GM19023 (cell line): ENCODE data around the gene RANBP3L.
"Not testable (repeated sequence)": the region's sequence is repeated elsewhere in the genome, so short reads cannot be mapped to it uniquely, and the experiment has no call there.

Experiments used
- ATAC-seq: cut with Tn5 transposase; IDR thresholded peaks from one replicate; pipeline ENCODE4 v1.9.1; 2021; ENCODE audit warnings: mild to moderate bottlenecking, moderate library complexity; ENCODE audit not compliant: unreplicated experiment

RANBP3L gene

DNA sequence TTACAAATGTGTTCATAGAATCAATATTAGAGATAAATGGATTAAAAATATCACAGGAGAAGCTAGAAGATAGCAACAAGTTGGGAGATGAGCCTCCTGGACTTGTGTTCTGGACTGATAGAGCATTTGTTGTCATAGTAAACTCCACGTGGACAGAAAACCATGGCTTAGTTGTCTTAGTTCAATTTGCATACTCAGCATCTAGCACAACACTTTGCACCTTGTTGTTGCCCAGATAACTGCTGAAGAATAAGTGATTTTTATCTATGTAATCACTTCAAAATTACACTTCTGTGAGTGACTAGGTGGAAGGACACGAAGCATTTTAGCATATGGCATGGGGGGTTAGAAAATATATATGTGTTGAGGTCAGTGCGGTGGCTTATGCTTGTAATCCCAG, 4.0 kb downstream of the RANBP3L start:
- no peak for ATAC-seq

GRCh38 chr5:36285837-36286615, 15.7 kb downstream of the RANBP3L start:
- ATAC-seq, result no peak

DNA sequence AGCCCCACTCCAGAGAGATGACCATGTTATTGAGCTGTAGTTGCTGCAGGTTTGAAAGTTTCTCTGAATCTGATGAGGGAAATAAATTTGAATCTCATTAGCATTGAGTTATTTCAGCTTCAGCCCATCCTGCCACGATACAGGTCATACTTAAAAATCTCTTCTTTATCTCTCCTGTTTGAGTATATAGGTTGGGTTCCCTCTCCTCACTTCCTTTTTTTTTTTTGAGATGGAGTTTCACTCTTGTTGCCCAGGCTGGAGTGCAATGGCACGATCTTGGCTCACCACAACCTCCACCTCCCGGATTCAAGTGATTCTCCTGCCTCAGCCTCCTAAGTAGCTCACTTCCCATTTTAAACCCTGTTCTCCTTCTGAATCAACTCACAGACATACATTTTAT, 17.9 kb downstream of the RANBP3L start:
- ATAC-seq, result not testable (repeated sequence)

DNA sequence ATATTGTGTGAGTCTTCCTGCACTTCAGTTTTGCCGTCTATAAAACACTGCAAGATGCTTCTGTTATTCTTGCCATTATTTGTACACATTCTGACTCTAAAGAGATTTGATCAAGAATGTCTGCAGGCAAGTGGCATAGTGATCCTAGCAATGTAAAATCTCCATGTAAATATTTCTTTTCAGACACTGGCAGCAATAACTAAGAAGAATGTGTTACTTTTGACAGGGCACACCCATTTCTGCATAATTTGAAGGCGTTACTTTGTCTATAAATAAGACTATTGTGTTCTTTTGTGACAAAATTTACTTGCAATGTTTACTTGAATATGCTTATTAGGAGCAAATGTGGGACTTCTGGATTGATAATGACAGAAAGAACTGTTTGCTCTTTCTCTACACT, 20.1 kb downstream of the RANBP3L start:
- ATAC-seq, result no peak

GRCh38 chr5:36279054-36279698, 22.5 kb downstream of the RANBP3L start:
- no peak for ATAC-seq

GRCh38 chr5:36277521-36278176, 24.1 kb downstream of the RANBP3L start:
- no peak for ATAC-seq

GRCh38 chr5:36276864-36277263, 24.8 kb downstream of the RANBP3L start:
- ATAC-seq, result no peak

DNA sequence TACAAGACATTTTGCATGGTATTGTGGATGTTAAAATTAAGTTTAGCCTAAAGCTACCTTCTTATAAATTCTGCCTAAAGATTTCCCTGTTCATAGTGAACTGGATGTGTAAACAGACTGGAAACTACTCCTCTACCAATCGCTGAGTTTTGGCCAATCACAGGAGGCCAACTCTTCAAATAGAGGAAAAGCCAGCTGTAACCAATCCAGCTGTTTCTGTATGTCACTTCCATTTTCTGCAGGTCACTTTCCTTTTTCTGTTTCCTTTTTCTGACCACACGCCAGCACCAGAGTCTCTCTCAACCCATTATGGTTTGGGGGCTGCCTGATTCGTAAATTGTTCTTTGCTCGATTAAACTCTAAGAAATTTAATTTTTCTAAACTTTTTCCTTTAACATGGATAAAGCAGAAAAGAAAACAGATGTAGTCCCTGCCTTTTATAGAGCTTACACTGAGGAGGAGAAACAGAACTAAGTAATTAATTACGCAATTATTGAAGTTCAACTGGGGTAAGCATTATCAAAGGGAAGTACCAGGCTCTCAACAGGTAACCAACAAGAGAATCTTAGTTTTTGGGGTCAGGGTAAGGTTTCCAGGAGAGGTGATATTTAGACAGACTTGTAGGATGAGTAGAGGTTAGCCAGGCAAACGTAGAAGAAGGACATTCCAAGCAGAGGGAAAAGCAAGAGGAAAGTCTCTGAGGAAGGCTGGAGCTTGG, 27.7 kb downstream of the RANBP3L start:
- ATAC-seq, result no peak

GRCh38 chr5:36272136-36272690, 29.5 kb downstream of the RANBP3L start:
- ATAC-seq, result no peak

DNA sequence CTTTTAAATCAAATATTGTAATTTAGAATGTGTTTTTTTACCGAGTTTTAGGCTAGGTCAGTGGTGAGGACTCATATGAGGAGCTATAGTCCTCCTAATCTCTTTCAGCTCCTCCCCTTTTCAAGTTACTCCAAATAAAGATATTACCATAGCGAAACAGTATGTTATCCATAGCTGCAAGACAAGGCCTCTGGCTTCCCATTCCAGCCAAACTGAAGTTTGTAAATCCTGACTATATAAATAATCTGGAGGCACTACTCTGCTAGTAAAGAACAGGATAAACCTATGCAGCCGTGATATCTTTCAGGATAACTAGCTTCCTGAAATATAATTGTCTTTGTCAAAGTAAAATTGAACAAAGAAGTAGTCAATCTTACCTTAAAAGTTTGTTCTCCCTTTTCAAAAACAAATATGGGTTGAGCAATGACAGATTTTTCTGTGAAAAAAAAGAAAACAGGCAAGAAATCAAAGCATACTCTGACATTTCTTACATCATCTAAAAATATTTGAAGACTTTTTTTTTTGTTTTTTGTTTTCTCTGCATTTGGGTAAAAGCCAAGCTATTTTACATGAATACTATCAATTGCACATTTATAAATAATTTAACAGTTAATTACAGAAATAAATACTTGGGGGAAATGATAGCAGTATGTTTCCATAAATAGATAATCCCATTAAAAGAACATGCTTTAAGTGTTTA, 30.7 kb downstream of the RANBP3L start:
- no peak for ATAC-seq

DNA sequence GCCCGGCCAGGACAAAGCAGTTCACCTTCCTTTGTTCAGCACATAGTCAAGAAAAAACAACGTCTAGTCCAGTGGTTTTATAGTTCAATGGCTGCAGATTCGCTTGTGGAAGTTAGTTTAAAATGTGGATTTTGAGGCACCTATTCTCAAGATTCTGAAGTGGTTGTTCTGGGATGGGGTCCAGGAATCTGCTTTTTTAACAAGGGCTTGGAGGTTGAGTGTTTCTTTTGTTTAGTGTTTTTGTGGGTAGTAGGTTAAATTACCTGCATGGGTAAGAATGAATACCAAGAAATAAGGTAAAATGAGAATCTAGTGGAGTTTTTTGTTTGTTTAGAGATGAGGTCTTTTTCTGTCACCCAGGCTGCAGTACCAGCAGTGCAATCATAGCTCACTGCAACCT, 31.5 kb downstream of the RANBP3L start:
- no peak for ATAC-seq

- ATAC-seq, result no peak
These were observed 32.2 kb downstream of the RANBP3L start for GRCh38 chr5:36269478-36269877.

DNA sequence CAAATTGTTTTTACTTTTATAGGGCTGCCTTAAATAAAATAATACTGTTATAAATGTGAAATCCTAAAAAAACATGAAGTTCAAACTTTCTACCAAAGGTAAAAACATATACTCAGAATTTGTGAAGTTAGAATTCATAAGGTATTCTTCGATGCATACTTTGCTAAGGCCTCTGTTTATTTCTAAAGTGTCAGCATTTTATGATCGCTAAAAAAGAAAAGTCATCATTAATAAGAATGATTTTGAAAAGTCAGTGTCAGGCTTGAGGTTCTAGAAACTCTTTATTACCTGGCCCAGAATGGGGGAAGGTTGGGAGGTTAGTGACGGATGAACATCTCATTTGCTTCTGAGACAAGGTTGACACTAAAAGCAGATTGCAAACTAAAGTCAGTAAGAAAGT, 33.8 kb downstream of the RANBP3L start:
- ATAC-seq, result no peak

- ATAC-seq, result no peak
These were observed 37.4 kb downstream of the RANBP3L start for GRCh38 chr5:36264202-36264760.

DNA sequence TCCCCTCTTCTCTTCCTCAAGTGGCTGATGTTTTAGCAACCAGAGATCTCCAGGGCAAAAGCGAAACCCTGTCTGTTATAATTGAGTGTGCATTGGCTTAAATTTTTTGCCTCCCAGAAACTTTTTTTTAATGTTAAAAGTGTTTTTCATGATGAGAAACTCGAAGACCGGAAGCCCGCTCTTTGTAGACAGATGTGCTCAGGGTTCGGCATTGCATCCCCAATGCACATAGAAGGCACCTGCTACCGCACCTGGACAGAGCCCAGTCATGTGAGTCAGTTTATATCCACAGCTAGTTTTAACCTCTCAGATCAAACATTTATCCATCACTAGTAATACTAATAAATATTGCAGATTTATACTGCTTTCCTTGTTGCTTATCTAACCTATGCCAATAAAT, 40.5 kb downstream of the RANBP3L start:
- no peak for ATAC-seq

GRCh38 chr5:36253575-36253974, 48.1 kb downstream of the RANBP3L start:
- ATAC-seq, result no peak

- no peak for ATAC-seq
These were observed 48.9 kb downstream of the RANBP3L start for GRCh38 chr5:36252722-36253365.

DNA sequence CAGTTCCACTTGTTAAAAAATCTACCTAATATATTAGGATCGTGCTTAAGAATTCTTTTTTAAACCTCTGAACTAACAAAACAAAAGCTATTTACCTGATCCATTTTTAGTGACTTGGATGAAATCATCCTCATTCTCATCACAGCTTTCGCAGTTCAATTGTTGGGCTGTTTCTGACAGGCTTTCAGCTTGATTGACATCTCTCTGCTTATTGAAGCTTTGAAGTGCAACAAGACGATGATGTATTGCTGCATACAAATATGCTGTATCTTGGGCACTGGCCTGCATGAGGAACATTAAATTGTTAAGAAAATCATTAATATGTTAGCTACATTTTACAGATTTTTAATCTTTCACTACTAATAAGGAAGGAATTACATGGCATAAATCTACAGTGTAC, 50.5 kb downstream of the RANBP3L start:
- no peak for ATAC-seq

DNA sequence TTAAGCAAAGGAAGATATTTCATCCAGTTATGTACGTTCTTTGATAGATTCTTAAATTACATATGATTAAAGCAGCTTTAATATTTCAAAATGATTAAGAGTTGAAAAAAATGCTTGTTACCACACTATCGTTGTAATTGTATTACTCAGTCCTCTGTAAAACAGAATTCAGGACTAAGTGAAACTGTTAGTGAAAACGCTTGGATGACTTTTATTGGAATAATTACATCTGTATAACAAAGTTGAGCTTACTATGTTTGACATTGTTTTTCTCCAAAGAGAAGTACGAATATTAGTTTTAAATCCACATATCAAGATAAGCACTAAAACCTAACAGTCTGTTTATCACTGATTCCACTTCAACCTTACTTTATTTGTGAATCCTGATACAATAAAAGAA, 51.3 kb downstream of the RANBP3L start:
- no peak for ATAC-seq
